Measurements from ENCODE around the gene DGAT2L6. TPM values are rescaled to one million over a fixed set of nuclear protein-coding genes. Genes with fewer than 3 reads are reported as not detected.
"Not testable (repeated sequence)": the region's sequence is repeated elsewhere in the genome, so short reads cannot be mapped to it uniquely, and the experiment has no call there.

Gene DGAT2L6
- total RNA-seq, 2 donors from 2014 or later, result not detected

GRCh38 chrX:70231666-70232065, 54.4 kb downstream of the DGAT2L6 start:
- Histone ChIP-seq H3K4me1 (no peaks in the 10 kb centered on the region), H3K4me3 (no peak overlapping the region), H3K27me3 (no peaks in the 10 kb centered on the region), H3K36me3 (replicated peaks in 1 of 2; ENCODE audit: insufficient read depth in 1 of 2, low read depth in 2 of 2) (no peaks in the 10 kb centered on the region), H3K9me3 (no peaks in the 10 kb centered on the region), H3K27ac (no peak overlapping the region)
- 36 to 46% methylated on average over 4 of the region's 4 CpGs for WGBS, 2 donors
- no peak for DNase-seq
- intact Hi-C loops (cut with DNase I), result no loop called here
- no peak for TF ChIP-seq POLR2A (IDR thresholded peaks at IDR 0.05)
- TF ChIP-seq, protein P1, sequence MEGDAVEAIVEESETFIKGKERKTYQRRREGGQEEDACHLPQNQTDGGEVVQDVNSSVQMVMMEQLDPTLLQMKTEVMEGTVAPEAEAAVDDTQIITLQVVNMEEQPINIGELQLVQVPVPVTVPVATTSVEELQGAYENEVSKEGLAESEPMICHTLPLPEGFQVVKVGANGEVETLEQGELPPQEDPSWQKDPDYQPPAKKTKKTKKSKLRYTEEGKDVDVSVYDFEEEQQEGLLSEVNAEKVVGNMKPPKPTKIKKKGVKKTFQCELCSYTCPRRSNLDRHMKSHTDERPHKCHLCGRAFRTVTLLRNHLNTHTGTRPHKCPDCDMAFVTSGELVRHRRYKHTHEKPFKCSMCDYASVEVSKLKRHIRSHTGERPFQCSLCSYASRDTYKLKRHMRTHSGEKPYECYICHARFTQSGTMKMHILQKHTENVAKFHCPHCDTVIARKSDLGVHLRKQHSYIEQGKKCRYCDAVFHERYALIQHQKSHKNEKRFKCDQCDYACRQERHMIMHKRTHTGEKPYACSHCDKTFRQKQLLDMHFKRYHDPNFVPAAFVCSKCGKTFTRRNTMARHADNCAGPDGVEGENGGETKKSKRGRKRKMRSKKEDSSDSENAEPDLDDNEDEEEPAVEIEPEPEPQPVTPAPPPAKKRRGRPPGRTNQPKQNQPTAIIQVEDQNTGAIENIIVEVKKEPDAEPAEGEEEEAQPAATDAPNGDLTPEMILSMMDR (IDR thresholded peaks at IDR 0.05), result no peak
- no peak for ATAC-seq

DNA sequence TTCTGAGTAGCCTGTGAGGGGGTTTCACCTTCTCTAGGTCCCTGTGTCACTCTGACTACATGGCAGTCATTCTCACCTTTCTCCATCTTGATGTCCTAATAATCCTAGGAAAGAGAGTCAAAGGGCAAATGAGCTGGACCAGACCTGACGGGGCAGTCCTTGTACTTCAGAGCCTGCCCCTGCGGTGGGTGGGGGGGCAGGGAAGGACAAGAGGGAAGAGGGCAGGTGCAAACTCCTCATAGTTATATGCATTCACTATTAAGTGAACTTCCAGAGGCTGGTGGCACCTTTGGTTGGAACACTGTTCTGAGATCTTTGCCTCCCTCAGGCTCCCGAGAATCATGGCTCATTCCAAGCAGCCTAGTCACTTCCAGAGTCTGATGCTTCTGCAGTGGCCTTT, 57.1 kb downstream of the DGAT2L6 start, which contains the start of gene AWAT1:
TSS of gene AWAT1 (plus strand) at position 301 of the 400 bp plus-strand sequence. CDS start at position 342, 41 bp downstream.
- no peaks in the 10 kb centered on the region for H3K27me3 ChIP-seq
- no peak for ATAC-seq
- intact Hi-C loops (cut with DNase I), result no loop called here
- 75 to 94% methylated on average over 2 of the region's 3 CpGs for WGBS, 2 donors
- DNase-seq, result no peak
- H3K4me3 ChIP-seq, result no peak within 1 kb of the TSS
- no peaks in the 10 kb centered on the region for H3K4me1 ChIP-seq
- no peak for TF ChIP-seq POLR2A (IDR thresholded peaks at IDR 0.05)
- TF ChIP-seq, protein P1 (IDR thresholded peaks at IDR 0.05), result no peak
- H3K9me3 ChIP-seq, result no peaks in the 10 kb centered on the region
- H3K36me3 ChIP-seq (replicated peaks in 1 of 2; ENCODE audit: insufficient read depth in 1 of 2, low read depth in 2 of 2), result no peaks in the 10 kb centered on the region
- no peak within 1 kb of the TSS for H3K27ac ChIP-seq

GRCh38 chrX:70240751-70241150, 63.5 kb downstream of the DGAT2L6 start:
- no peaks in the 10 kb centered on the region for H3K36me3 ChIP-seq (replicated peaks in 1 of 2; ENCODE audit: insufficient read depth in 1 of 2, low read depth in 2 of 2)
- no peak overlapping the region for H3K4me3 ChIP-seq
- ATAC-seq (no peak), DNase-seq (no peak)
- WGBS, 2 donors, result 100% methylated on average over 1 of the region's 1 CpG; no CpG with 5 or more reads in 1 of the 2 donors
- no peak overlapping the region for H3K27ac ChIP-seq
- TF ChIP-seq, protein P1 (IDR thresholded peaks at IDR 0.05), result no peak
- TF ChIP-seq POLR2A (IDR thresholded peaks at IDR 0.05), result no peak
- intact Hi-C loops (cut with DNase I), result no loop called here
- H3K27me3 ChIP-seq, result no peaks in the 10 kb centered on the region
- H3K4me1 ChIP-seq, result no peaks in the 10 kb centered on the region
- H3K9me3 ChIP-seq, result no peaks in the 10 kb centered on the region

- intact Hi-C loops (cut with DNase I), result no loop called here
- Histone ChIP-seq H3K9me3 (no peaks in the 10 kb centered on the region), H3K4me1 (no peaks in the 10 kb centered on the region), H3K27me3 (no peaks in the 10 kb centered on the region), H3K27ac (no peak overlapping the region), H3K4me3 (no peak overlapping the region), H3K36me3 (replicated peaks in 1 of 2; ENCODE audit: insufficient read depth in 1 of 2, low read depth in 2 of 2) (no peaks in the 10 kb centered on the region)
- TF ChIP-seq, protein P1 (IDR thresholded peaks at IDR 0.05), result no peak
- no peak for TF ChIP-seq POLR2A (IDR thresholded peaks at IDR 0.05)
- WGBS, 2 donors, result 81 to 84% methylated on average over 2 of the region's 2 CpGs
- ATAC-seq, result no peak
- DNase-seq, result no peak
Observed at GRCh38 chrX:70241501-70241900, 64.2 kb downstream of the DGAT2L6 start.

GRCh38 chrX:70243601-70244000, 66.3 kb downstream of the DGAT2L6 start:
- not testable (repeated sequence) for H3K27me3 ChIP-seq

More at GRCh38 chrX:70243601-70244000, 66.3 kb downstream of the DGAT2L6 start:
- H3K36me3 ChIP-seq (replicated peaks in 1 of 2; ENCODE audit: insufficient read depth in 1 of 2, low read depth in 2 of 2); H3K9me3 ChIP-seq; DNase-seq; H3K4me1 ChIP-seq; ATAC-seq; intact Hi-C loops (cut with DNase I); H3K4me3 ChIP-seq; H3K27ac ChIP-seq: not testable (repeated sequence)
- WGBS, 2 donors, result 71 to 76% methylated on average over 3 to 5 of the region's 5 CpGs

All from body of pancreas (tissue), 4 donors.